Measurements from ENCODE around the gene CYBB.

CYBB gene

GRCh38 chrX:37786624-37787422 is 7.0 kb downstream of the CYBB start:
- DNase-seq, result no peak

- no peak for DNase-seq
Measured at GRCh38 chrX:37787423-37787869, 7.6 kb downstream of the CYBB start.

- DNase-seq, result no peak
Measured at GRCh38 chrX:37796310-37796709, 16.5 kb downstream of the CYBB start.

GRCh38 chrX:37796805-37797204 is 16.9 kb downstream of the CYBB start:
- DNase-seq, result peak; percentile 62

GRCh38 chrX:37799936-37800335 is 20.1 kb downstream of the CYBB start:
- DNase-seq, result no peak

- no peak for DNase-seq
Measured at GRCh38 chrX:37800717-37801116, 20.9 kb downstream of the CYBB start.

GRCh38 chrX:37802028-37802427 is 22.2 kb downstream of the CYBB start:
- DNase-seq, result no peak

- no peak for DNase-seq
Measured at GRCh38 chrX:37803057-37803456, 23.2 kb downstream of the CYBB start.

GRCh38 chrX:37809970-37810369 is 30.1 kb downstream of the CYBB start:
- no peak for DNase-seq

- no peak for DNase-seq
Measured at GRCh38 chrX:37812110-37812509, 32.3 kb downstream of the CYBB start.

GRCh38 chrX:37813570-37813969 is 33.7 kb downstream of the CYBB start:
- DNase-seq, result no peak

- DNase-seq, result no peak
Measured at GRCh38 chrX:37815366-37815765, 35.5 kb downstream of the CYBB start.

GRCh38 chrX:37816766-37817165 is 36.9 kb downstream of the CYBB start:
- no peak for DNase-seq

- DNase-seq, result no peak
Measured at GRCh38 chrX:37817176-37817575, 37.3 kb downstream of the CYBB start.

GRCh38 chrX:37817579-37817978 is 37.7 kb downstream of the CYBB start:
- no peak for DNase-seq

- DNase-seq, result no peak
Measured at GRCh38 chrX:37818031-37818430, 38.2 kb downstream of the CYBB start.

GRCh38 chrX:37820646-37821045 is 40.8 kb downstream of the CYBB start:
- DNase-seq, result no peak

- no peak for DNase-seq
Measured at GRCh38 chrX:37824491-37825214, 44.8 kb downstream of the CYBB start.

GRCh38 chrX:37825215-37825842 is 45.5 kb downstream of the CYBB start:
- DNase-seq, result peak; percentile 51

- no peak for DNase-seq
Measured at GRCh38 chrX:37829721-37830120, 49.9 kb downstream of the CYBB start.

GRCh38 chrX:37830371-37830770 is 50.5 kb downstream of the CYBB start:
- no peak for DNase-seq

- no peak for DNase-seq
Measured at GRCh38 chrX:37834937-37835336, 55.1 kb downstream of the CYBB start.

GRCh38 chrX:37840931-37841330 is 61.1 kb downstream of the CYBB start:
- DNase-seq, result no peak

- no peak for DNase-seq
Measured at GRCh38 chrX:37844622-37845021, 64.8 kb downstream of the CYBB start.

Measured in CD4-positive, alpha-beta T cell treated with Interferon gamma for 1 hour (primary cell).